ENCODE measurements around the gene CAPN12. TPM values are rescaled to one million over a fixed set of nuclear protein-coding genes. Genes with fewer than 3 reads are reported as not detected.

CAPN12 gene
- total and polyA plus RNA-seq, 10 of the 15 experiments (the other 5 are each of a cell fraction or from before 2014, with no cell fraction given), result 0.64 to 4.6 (median 2.0) TPM

DNA sequence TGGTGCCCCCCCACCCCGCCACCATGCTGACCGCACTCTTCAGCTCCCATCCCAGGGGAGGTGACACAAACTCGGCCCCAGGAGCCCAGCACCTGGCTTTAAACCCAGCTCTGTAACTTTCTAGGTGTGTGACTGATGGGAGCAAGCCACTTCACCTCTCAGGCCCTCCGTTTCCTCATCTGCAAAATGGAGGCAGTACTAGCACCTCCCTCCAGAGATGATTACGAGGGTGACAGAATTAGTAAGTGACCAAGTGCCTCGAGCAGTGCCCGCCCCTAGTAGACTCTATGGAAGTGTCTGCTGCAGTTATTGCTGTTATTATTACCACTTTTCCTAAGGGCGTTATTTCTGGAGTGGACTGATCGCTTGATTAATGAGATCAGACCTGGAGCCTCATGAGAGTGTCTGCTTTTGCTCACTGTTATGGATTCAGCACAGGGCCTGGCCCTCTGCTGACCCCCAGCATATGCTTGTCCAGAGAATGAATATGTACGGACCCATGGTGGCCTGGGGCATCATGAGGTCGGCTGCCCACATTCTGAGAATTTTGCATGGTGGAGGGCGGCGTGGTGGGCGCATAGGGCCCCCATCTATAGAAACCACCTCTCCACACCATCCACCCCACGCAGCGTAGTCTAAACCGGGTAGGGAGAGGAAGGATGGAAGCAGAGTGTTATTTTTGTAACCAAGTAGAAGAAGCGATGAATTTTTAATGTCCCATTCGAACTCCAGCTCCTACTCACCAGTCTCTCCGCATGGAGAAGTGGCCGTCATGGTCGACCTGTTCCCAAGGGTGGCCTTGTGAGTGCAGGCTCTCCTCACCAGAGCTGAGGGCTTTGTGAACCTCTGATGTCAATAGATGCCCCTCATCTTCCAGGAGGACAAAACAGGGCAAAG lies 48.2 kb downstream of the CAPN12 start:
- H3K79me2 ChIP-seq (ENCODE audit: control insufficient read depth, insufficient read depth, low read length), result peaks cover 36% of the 10 kb centered on the region
- WGBS (ENCODE audit: insufficient coverage, insufficient replicate concordance, low lambda C conversion rate, missing lambda C conversion rate), result 58% methylated on average over 22 of the region's 22 CpGs
- in situ Hi-C loops (cut with MboI) (no loop called here), intact Hi-C loops (cut with micrococcal nuclease; ENCODE audit: unreplicated experiment) (no loop called here)
- RAD21 ChIA-PET (ENCODE audit: unreplicated experiment), result no interaction called here
- no peaks in the 10 kb centered on the region for H3K9me3 ChIP-seq (replicated peaks; ENCODE audit: control insufficient read depth, insufficient read depth, low read length)
- H3K4me3 ChIP-seq, result no peak overlapping the region
- H3K27ac ChIP-seq (ENCODE audit: control insufficient read depth, insufficient read depth), result no peak overlapping the region
- H3K36me3 ChIP-seq (ENCODE audit: control insufficient read depth in 2 of 2, insufficient read depth in 2 of 2, low read length in 1 of 2), result peaks cover 28% of the 10 kb centered on the region in 2 experiments; a peak in 3 of 4 replicates
- ATAC-seq, result no peak
- H3K27me3 ChIP-seq (replicated peaks in 1 of 2; ENCODE audit: control insufficient read depth in 2 of 2, insufficient read depth in 2 of 2, low read length in 1 of 2), result no peaks in the 10 kb centered on the region
- no peak for FAIRE-seq
- BruUV-seq (replicated peaks), result no TSS peak
- POLR2A ChIA-PET, result no interaction called here
- no peak overlapping the region for H3K9ac ChIP-seq (ENCODE audit: control insufficient read depth, insufficient read depth, low read length)
- SMC1A ChIA-PET (ENCODE audit: uncharacterized antibody, unreplicated experiment), result interaction anchor here (1.5 kb wide), 1 partner anchor 39 kb away, joined by 4 read pairs; no protein-coding TSS in a partner anchor
- no peak for DNase-seq (ENCODE audit: low read depth, low spot score)
- CTCF ChIA-PET, result no interaction called here
- H4K20me1 ChIP-seq (ENCODE audit: control insufficient read depth, insufficient read depth), result 0 out of 2 replicates have a peak, but pooled peaks cover 5% of the 10 kb centered on the region
- H3K4me1 ChIP-seq (ENCODE audit: control insufficient read depth, insufficient read depth, low read length), result peaks cover 53% of the 10 kb centered on the region
- H2AFZ ChIP-seq (ENCODE audit: control insufficient read depth, low read depth, low read length), result no peak overlapping the region
- H3K4me2 ChIP-seq (ENCODE audit: control insufficient read depth, insufficient read depth), result no peak overlapping the region
- TF ChIP-seq, protein P1, sequence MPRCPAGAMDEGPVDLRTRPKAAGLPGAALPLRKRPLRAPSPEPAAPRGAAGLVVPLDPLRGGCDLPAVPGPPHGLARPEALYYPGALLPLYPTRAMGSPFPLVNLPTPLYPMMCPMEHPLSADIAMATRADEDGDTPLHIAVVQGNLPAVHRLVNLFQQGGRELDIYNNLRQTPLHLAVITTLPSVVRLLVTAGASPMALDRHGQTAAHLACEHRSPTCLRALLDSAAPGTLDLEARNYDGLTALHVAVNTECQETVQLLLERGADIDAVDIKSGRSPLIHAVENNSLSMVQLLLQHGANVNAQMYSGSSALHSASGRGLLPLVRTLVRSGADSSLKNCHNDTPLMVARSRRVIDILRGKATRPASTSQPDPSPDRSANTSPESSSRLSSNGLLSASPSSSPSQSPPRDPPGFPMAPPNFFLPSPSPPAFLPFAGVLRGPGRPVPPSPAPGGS (IDR thresholded peaks at IDR 0.05; ENCODE audit: borderline replicate concordance, insufficient read depth, low read depth, low read length, poor library complexity, severe bottlenecking), result no peak
- TF ChIP-seq, protein P2, sequence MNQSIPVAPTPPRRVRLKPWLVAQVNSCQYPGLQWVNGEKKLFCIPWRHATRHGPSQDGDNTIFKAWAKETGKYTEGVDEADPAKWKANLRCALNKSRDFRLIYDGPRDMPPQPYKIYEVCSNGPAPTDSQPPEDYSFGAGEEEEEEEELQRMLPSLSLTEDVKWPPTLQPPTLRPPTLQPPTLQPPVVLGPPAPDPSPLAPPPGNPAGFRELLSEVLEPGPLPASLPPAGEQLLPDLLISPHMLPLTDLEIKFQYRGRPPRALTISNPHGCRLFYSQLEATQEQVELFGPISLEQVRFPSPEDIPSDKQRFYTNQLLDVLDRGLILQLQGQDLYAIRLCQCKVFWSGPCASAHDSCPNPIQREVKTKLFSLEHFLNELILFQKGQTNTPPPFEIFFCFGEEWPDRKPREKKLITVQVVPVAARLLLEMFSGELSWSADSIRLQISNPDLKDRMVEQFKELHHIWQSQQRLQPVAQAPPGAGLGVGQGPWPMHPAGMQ (IDR thresholded peaks at IDR 0.05; ENCODE audit: borderline replicate concordance), result no peak
- no peak for TF ChIP-seq ASH2L (IDR thresholded peaks at IDR 0.05; ENCODE audit: borderline replicate concordance, low read depth)
- TF ChIP-seq, protein P3, sequence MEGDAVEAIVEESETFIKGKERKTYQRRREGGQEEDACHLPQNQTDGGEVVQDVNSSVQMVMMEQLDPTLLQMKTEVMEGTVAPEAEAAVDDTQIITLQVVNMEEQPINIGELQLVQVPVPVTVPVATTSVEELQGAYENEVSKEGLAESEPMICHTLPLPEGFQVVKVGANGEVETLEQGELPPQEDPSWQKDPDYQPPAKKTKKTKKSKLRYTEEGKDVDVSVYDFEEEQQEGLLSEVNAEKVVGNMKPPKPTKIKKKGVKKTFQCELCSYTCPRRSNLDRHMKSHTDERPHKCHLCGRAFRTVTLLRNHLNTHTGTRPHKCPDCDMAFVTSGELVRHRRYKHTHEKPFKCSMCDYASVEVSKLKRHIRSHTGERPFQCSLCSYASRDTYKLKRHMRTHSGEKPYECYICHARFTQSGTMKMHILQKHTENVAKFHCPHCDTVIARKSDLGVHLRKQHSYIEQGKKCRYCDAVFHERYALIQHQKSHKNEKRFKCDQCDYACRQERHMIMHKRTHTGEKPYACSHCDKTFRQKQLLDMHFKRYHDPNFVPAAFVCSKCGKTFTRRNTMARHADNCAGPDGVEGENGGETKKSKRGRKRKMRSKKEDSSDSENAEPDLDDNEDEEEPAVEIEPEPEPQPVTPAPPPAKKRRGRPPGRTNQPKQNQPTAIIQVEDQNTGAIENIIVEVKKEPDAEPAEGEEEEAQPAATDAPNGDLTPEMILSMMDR (IDR thresholded peaks at IDR 0.05 in 2 of 3, conservative IDR thresholded peaks at IDR 0.05 in 1 of 3; ENCODE audit: control insufficient read depth in 2 of 3, extremely low read depth in 1 of 3, insufficient read depth in 1 of 3, low read depth in 3 of 3, low read length in 3 of 3), result no peak
- TF ChIP-seq, protein P4, sequence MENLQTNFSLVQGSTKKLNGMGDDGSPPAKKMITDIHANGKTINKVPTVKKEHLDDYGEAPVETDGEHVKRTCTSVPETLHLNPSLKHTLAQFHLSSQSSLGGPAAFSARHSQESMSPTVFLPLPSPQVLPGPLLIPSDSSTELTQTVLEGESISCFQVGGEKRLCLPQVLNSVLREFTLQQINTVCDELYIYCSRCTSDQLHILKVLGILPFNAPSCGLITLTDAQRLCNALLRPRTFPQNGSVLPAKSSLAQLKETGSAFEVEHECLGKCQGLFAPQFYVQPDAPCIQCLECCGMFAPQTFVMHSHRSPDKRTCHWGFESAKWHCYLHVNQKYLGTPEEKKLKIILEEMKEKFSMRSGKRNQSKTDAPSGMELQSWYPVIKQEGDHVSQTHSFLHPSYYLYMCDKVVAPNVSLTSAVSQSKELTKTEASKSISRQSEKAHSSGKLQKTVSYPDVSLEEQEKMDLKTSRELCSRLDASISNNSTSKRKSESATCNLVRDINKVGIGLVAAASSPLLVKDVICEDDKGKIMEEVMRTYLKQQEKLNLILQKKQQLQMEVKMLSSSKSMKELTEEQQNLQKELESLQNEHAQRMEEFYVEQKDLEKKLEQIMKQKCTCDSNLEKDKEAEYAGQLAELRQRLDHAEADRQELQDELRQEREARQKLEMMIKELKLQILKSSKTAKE (IDR thresholded peaks at IDR 0.05; ENCODE audit: low read depth, poor library complexity, severe bottlenecking), result no peak
- TF ChIP-seq SIN3A (IDR thresholded peaks at IDR 0.05; ENCODE audit: low read depth, low read length), result no peak
- TF ChIP-seq, protein P5, sequence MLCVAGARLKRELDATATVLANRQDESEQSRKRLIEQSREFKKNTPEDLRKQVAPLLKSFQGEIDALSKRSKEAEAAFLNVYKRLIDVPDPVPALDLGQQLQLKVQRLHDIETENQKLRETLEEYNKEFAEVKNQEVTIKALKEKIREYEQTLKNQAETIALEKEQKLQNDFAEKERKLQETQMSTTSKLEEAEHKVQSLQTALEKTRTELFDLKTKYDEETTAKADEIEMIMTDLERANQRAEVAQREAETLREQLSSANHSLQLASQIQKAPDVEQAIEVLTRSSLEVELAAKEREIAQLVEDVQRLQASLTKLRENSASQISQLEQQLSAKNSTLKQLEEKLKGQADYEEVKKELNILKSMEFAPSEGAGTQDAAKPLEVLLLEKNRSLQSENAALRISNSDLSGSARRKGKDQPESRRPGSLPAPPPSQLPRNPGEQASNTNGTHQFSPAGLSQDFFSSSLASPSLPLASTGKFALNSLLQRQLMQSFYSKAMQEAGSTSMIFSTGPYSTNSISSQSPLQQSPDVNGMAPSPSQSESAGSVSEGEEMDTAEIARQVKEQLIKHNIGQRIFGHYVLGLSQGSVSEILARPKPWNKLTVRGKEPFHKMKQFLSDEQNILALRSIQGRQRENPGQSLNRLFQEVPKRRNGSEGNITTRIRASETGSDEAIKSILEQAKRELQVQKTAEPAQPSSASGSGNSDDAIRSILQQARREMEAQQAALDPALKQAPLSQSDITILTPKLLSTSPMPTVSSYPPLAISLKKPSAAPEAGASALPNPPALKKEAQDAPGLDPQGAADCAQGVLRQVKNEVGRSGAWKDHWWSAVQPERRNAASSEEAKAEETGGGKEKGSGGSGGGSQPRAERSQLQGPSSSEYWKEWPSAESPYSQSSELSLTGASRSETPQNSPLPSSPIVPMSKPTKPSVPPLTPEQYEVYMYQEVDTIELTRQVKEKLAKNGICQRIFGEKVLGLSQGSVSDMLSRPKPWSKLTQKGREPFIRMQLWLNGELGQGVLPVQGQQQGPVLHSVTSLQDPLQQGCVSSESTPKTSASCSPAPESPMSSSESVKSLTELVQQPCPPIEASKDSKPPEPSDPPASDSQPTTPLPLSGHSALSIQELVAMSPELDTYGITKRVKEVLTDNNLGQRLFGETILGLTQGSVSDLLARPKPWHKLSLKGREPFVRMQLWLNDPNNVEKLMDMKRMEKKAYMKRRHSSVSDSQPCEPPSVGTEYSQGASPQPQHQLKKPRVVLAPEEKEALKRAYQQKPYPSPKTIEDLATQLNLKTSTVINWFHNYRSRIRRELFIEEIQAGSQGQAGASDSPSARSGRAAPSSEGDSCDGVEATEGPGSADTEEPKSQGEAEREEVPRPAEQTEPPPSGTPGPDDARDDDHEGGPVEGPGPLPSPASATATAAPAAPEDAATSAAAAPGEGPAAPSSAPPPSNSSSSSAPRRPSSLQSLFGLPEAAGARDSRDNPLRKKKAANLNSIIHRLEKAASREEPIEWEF (IDR thresholded peaks at IDR 0.05; ENCODE audit: insufficient replicate concordance, low read depth, low read length), result no peak
- TF ChIP-seq RBBP5 (conservative IDR thresholded peaks at IDR 0.05), result no peak
- TF ChIP-seq GABPA (IDR thresholded peaks at IDR 0.05; ENCODE audit: low read depth), result no peak

All from GM12878 (cell line).